Raji (cell line): Measurements from ENCODE around the gene SMIM32.

Experiments used
- POLR2A ChIP-seq: IDR thresholded peaks from 2 replicates; pipeline ENCODE4 v1.6.1; 2011; ENCODE audit warnings: low read depth, low read length, control low read depth; ENCODE audit not compliant: insufficient read depth

SMIM32 gene

DNA sequence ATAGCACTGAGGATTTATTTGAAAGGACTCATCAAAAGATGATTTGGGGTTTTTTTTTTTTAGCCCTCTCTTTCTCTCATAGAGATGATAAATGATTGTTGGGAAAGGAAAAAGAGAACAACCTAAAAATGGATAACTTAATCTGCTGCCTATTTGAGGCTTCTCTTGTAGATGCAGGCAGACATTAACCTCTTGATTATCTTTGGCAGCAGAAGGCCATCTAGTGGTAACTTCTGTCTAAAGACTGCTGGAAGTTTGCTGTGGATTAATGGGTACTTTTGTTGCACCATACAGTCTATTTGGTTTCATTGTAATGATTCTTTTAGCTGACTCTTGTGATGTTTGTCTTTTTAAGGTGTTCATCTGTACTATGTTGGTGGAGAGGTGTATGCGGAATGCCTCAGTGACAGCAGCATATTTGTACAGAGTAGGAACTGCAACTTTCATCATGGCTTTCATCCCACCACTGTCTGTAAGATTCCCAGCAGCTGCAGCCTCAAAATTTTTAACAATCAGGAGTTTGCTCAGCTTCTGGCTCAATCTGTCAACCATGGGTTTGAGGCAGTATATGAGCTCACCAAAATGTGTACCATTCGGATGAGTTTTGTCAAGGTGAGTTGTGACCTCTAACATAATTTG, 18.8 kb downstream of the SMIM32 start:
- TF ChIP-seq POLR2A, result no peak

DNA sequence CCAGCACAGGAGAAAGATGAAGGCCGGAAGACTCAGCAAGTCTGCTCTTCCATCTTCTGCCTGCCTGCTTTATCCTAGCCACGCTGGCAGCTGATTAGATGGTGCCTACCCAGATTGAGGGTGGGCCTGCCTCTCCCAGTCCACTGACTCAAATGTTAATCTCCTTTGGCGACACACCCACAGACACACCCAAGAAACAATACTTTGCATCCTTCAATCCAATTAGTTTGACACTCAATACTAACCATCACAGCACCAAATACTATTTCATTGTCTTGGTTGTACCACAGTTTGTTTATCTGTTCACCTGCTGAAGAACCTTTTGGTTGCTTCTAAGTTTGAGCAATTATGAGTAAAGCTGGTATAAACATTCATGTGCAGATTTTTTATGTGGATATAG, 23.7 kb downstream of the SMIM32 start:
- TF ChIP-seq POLR2A, result no peak

GRCh38 chr5:136166909-136167308, 26.1 kb downstream of the SMIM32 start:
- no peak for TF ChIP-seq POLR2A

- no peak for TF ChIP-seq POLR2A
Measured at GRCh38 chr5:136164226-136164625, 28.7 kb downstream of the SMIM32 start.

DNA sequence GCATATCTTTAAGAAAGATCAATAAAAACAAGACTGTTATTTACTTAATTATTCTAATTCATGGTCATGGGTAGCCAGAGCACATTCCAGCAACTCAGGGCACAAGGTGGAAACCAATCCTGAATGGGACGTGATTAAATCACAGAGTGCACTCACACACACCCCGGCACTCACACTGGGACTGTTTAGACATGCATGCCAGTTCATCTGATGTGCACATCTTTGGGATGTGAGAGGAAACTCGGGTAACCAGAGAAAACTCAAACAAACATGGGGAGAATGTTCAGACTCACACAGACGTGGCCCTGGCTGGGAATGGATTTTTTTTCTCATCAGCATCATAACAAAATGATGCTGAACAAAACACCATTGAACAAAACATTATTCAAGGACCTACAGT, 31.0 kb downstream of the SMIM32 start:
- TF ChIP-seq POLR2A, result no peak

DNA sequence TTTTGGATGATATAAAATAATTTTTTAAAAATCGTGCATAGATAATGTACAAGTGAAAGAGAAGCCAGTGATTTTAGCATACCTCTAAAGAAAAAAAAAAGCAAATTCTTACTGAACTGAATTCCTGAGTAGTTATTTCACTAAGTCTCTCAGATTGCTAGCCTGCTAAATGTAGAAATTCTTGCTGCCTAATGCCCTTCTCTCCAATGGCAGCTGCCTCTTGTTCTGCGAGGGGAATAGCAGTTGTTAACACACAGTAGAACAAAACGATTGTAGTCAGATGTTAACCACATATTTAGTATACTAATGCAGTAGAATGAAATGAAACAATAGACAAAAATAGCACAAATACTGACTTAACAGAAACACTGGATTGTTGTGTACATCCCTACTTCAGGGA, 33.5 kb downstream of the SMIM32 start:
- TF ChIP-seq POLR2A, result no peak

DNA sequence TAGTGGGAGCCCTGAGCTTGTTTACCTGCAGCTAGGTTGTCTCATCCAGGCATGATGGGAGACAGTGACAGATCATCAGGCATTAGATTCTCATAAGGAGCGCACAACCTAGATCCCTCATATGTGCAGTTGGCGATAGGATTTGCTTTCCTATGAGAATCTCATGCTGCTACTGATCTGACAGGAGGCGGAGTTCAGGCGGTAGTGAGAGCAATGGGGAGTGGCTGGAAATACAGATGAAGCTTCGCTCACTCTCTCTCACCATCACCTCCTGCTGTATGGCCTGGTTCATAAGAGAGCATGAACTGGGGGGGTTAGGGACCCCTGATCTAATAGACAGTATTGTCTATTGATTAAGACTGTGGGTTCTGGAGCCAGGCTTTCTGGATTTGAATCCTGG, 35.4 kb downstream of the SMIM32 start:
- no peak for TF ChIP-seq POLR2A

GRCh38 chr5:136155761-136156160, 37.2 kb downstream of the SMIM32 start:
- no peak for TF ChIP-seq POLR2A

DNA sequence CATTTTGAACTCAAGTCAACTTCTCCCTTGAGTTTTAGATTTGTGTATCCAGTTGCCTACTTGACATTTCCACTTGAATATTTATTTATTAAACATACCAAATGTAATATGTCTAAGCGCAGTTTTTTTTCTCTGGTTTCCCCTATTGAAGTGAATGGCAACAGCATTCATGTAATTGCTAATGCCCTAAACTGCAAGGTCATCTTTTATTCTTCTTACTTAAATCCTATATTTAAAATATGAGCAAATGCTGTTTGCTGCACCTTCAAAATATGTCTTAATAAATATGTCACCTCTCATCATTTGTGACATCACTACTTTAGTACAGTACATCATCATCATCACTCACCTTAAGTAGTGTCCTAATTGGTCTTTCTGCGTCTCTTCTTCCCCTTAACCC, 37.9 kb downstream of the SMIM32 start:
- no peak for TF ChIP-seq POLR2A

DNA sequence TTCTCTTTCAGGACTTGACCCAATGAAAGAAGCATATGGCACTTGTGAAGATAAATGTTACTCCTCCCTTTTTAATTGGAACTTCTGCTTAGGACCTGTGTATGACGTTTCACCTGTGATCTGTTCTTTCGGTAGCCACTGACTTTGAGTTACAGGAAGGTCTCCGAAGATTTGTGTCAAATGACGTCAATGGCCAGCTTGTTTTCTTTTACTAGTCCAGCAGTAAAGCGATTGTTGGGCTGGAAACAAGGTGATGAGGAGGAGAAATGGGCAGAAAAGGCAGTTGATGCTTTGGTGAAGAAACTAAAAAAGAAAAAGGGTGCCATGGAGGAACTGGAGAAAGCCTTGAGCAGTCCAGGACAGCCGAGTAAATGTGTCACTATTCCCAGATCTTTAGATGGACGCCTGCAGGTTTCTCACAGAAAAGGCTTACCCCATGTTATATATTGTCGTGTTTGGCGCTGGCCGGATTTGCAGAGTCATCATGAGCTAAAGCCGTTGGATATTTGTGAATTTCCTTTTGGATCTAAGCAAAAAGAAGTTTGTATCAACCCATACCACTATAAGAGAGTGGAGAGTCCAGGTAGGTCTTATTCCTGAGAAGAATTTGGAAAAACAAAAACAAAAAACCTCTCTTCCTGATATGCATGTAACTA, 39.3 kb downstream of the SMIM32 start:
- no peak for TF ChIP-seq POLR2A

DNA sequence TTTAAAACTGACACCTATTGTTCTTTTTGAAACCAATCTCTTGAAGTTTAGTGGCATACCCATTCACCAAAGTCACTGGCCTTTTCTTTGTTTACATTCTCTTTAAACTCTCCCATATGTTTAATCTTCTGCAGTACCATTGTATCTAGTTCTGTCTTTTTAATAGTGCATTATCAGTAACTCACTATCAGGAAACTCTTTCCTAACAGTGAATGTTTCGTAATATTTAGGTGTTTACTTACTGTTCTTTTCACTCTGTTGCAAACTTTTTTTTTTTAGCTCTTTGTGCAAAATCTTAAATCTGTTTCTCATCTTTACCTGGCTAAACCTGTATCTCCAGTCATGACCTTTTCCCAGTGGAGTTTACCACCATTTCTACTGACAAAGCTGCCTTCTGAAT, 43.1 kb downstream of the SMIM32 start:
- TF ChIP-seq POLR2A, result no peak

GRCh38 chr5:136147632-136148031, 45.3 kb downstream of the SMIM32 start:
- no peak for TF ChIP-seq POLR2A

DNA sequence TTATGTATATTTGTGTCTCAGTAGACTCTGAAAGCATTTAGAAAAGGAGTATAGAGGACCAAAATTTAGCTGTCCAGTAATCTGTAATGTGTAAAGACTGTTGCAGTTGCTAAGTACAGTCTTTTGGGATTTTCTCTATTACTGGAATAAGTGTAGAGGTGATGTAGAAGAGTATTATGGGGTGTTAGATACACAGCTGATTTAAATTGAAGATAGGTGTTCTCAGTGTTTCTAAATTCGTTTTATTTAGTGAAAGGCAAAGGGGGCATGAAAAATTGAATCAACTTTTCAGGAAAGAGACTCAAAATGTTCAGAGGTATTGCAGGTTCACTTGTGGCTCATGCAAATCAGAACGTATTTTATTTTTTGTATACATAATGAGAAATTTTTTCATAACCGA, 46.8 kb downstream of the SMIM32 start:
- no peak for TF ChIP-seq POLR2A

DNA sequence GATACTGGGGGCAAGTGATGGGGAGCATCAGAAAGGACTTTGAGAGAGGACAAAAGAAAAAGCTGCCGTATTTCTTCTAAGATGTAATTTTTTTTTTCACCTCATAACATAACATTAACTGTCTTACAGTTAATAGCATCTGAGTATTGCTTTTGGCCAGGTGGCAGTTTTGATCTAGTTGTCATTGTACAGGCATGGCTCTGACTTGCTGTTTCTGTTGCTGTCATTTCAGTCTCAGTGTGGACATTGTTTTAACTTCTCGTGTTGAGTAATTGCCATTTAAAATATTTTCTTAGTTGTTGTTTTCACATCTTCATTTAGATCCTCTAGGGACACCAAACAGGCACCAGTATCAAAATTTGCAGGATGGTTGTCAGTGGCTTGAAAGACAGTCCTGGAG, 47.9 kb downstream of the SMIM32 start:
- no peak for TF ChIP-seq POLR2A

DNA sequence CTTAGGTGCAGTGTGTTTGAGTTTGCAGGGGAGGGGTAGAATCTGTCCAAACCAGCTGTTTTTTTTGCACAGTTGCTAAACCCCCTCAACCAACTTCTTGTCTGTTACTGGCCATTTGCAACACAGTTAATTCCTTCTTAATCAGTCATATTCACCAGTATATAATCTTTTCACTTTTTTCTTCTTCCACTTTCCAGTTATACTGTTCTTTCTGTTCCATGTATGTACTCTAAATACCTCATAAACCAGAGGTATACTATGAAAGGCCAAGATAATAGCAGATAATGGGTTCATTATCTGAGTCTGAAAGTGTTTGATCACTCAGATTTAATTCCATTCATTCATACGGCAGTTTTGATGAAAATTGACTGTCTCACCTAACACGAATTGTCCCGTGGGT, 49.2 kb downstream of the SMIM32 start:
- no peak for TF ChIP-seq POLR2A

DNA sequence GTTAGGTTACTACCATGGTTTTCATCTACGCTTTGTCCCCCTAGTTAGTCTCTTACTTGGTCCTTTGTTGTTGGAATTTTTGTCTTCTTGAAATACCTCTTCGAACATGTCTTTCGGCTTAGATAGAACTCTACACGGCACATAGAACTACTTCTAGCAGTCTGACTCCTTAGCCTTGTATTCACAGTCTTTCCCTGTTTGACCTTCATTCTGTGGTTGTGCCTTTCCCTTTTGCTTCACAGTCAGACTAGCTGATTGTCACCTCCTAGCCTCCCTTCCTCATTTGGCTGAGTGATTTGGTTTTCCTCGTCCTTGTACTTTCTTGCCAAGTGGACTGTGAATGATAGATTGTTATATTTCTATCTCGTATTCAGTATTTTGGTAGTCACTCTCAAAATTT, 49.6 kb downstream of the SMIM32 start:
- no peak for TF ChIP-seq POLR2A

DNA sequence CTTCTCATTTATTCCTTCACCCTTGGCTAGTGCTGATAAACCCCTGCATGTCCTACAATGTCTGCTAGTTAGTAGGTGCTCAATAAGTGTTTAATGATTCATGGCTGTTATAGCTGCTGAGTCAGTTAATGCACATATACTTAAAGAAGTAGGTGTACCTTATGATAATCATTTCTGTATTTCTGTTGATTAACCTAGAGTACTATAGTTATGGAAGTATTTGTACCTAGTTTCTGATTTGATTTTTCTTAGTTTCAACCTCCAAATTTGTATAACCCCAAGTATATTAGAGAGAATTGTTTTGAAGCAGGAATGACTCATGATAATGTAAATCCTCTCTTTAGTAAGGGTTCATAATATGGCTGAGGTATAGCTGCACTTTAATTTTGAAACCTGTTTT, 51.4 kb downstream of the SMIM32 start:
- no peak for TF ChIP-seq POLR2A
